Subcutaneous abdominal adipose tissue (tissue), 5 donors: Measurements from ENCODE around the gene SARNP.

ENCODE experiments used
- H3K27ac ChIP-seq: one replicate; pipeline ENCODE4 v1.7.0; 2013; ENCODE audit warnings: low read depth, mild to moderate bottlenecking, inconsistent platforms, low read length, moderate library complexity
- H3K27me3 ChIP-seq, 5 donors: one replicate each; pipeline ENCODE4 v1.7.0; 2013; ENCODE audit warnings: low read length in 5 of 5, inconsistent platforms in 1 of 5; ENCODE audit not compliant: control insufficient read depth in 5 of 5, insufficient read depth in 4 of 5
- H3K36me3 ChIP-seq, 5 donors: one replicate each; pipeline ENCODE4 v1.7.0; 2013; ENCODE audit warnings: low read length in 5 of 5; ENCODE audit not compliant: control insufficient read depth in 5 of 5, insufficient read depth in 5 of 5
- H3K4me1 ChIP-seq, 5 donors: one replicate each; pipeline ENCODE4 v1.7.0; 2013; ENCODE audit warnings: low read length in 5 of 5, mild to moderate bottlenecking in 3 of 5, moderate library complexity in 1 of 5; ENCODE audit not compliant: control insufficient read depth in 5 of 5, insufficient read depth in 5 of 5
- H3K4me3 ChIP-seq, 5 donors: one replicate each; pipeline ENCODE4 v1.7.0; 2013; ENCODE audit warnings: low read length in 5 of 5, low read depth in 1 of 5
- H3K9ac ChIP-seq, 5 donors: one replicate each; pipeline ENCODE4 v1.7.0; 2013; ENCODE audit warnings: low read length in 5 of 5, mild to moderate bottlenecking in 4 of 5, moderate library complexity in 3 of 5
- H3K9me3 ChIP-seq, 5 donors: one replicate each; pipeline ENCODE4 v1.7.0; 2013; ENCODE audit warnings: low read length in 5 of 5; ENCODE audit not compliant: control insufficient read depth in 5 of 5
- donor health status: healthy.
- donor health status: healthy.
- donor health status: healthy.
- donor health status: healthy.
- donor health status: healthy.

SARNP gene

DNA sequence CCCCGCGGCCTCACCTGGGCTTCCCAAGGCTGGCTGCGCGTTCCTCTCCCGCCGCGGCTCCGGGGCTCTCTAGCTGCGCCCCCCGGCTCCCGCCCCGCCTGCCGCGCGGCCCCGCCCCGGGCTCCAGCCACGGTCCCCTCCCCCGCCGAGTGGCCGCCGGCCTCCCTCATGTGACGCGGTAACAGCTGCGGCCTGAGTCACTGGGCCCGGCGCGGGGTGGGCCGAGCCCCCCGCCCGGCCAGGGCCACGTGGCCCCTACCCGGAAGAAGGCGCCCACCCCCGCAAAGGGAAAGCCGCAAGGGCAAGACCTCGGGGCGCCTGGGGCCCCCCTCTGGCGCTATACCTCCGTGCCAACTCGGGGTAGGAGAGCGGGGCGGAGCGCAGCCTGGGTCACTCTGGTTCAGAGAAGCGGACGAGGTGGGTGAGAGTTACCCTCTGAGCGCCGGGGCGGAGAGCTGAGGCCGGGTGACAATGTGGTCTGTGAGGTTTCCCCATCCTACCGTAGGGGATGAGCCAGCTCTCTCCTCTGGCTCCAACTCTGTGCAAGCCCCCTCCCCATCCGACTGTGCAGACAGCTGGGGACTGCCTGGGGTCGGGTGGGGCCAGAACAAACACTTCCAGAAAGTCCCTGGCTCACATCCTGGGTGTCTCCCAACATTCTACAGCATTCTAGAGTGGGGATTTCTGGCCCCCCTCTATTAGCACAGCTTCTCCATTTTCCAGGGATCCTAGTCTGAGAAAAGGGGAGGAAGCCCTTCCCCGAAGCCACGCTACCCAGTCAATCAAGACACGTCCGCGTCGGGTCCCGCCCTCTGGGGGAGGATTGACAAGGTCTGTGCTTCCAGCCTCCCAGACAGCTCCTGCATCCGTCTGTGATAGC lies 88.3 kb downstream of the SARNP start, which contains the start of gene CD63:
TSS of gene CD63 (minus strand) at position 71 of the 880 bp plus-strand sequence. CDS start 668 bp downstream, outside the sequence.
- peaks cover 12 to 58% (median 49%) of the 10 kb centered on the region in 5 donors for H3K4me1 ChIP-seq
- H3K4me3 ChIP-seq = peak within 1 kb of the TSS; percentile 93 to 98 (median 93)
- no peaks in the 10 kb centered on the region for H3K9me3 ChIP-seq
- peaks cover 0 to 31% (median 30%) of the 10 kb centered on the region in 5 donors for H3K36me3 ChIP-seq
- H3K9ac ChIP-seq = peak within 1 kb of the TSS; percentile 94 to 98 (median 97)
- H3K27me3 ChIP-seq = no peaks in the 10 kb centered on the region
- H3K27ac ChIP-seq = peak within 1 kb of the TSS; percentile 100

DNA sequence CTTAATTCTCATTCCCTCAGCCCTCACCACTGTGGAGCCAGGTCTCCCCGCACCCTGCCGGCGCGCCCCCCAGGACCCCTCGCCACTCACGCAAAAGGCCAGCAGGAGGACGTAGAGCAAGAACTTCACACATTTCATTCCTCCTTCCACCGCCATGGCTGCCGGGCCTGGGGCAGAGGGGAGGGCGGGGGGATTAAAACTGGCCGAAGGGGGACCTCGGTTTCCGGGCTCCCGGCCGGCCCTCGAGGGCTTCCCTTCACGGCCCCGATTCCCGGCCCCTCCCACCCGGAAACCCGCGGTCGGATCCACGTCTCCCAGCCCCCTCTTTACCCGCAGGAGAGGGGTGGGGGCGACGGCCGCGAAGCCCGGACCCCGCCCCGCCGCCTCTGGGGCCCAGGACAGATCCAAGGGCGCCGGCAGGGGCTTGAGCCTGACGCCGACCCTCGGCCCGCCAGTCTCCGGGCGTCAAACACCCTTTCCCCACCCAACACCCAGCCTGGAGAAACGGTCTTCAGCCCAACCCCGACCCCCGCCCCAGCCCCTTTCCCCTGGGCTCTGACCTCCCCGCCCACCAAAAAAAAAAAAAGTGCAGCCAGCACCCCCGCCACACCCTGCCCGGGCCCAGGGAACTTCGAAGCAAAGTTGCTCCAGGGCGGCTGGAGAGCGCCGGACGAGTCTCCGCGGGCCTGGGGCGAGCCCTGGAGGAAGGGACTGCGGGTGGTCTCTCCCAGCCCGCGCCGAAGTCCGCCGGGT lies 89.2 kb downstream of the SARNP start:
- Histone ChIP-seq H3K4me3 (peak overlapping the region; percentile 93 to 98 (median 93)), H3K36me3 (peaks cover 0 to 39% (median 34%) of the 10 kb centered on the region in 5 donors), H3K9ac (peak overlapping the region; percentile 43 to 98 (median 91)), H3K4me1 (peaks cover 13 to 66% (median 57%) of the 10 kb centered on the region in 5 donors), H3K27ac (peak overlapping the region; percentile 100), H3K9me3 (no peaks in the 10 kb centered on the region), H3K27me3 (no peaks in the 10 kb centered on the region)

DNA sequence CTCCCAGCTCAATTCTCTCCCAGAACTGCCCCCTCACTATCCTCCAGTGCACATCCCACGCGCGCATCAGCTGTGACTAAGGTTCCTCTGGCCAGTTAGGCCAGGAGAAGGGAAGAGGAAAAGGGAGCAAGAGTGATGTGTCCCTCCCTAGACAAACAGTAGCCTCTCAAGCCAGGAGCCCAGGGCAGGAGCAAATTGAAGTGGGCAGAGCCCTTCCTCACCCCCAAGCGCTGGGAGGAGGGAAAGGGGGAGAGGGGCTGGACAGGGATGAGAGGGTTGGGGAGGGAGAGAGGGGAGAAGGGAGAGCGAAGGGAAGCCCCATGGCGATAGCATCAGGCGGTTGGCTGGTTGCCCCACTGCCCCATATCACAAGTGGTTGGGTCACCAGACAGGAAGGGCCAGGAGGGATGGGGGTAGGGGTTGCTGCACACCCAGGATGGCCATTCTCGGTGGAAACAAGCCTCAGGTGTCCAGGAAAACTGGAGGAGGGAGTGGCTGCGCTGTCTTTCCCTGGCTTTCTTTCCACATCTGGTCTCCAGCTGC lies 89.8 kb downstream of the SARNP start:
- Histone ChIP-seq H3K4me1 (peaks cover 13 to 72% (median 64%) of the 10 kb centered on the region in 5 donors), H3K4me3 (peak overlapping the region; percentile 93 to 98 (median 93)), H3K9me3 (no peaks in the 10 kb centered on the region), H3K27me3 (no peaks in the 10 kb centered on the region), H3K9ac (peak overlapping the region; percentile 43 to 98 (median 91)), H3K27ac (peak overlapping the region; percentile 100), H3K36me3 (peaks cover 0 to 45% (median 36%) of the 10 kb centered on the region in 5 donors)

DNA sequence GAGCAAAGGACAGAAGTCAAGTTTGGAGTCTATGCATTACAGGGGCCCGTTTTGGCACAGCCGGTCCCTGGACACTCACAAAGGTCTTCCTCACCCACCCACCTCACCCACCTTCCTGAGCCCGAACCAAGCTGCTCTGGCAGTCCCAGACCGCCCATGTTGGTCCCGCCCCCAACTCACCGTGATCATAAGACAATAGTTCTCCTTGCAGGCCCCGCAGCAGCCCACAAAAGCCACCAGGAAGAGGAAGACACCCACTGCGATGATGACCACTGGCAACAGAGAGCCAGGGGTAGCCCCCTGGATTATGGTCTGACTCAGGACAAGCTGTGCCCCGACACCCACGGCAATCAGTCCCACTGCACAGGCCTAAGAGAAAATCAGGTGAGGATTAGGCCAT lies 90.6 kb downstream of the SARNP start:
- H3K9me3 ChIP-seq = no peaks in the 10 kb centered on the region
- H3K4me3 ChIP-seq = peak overlapping the region; percentile 93 to 98 (median 93)
- H3K27ac ChIP-seq = peak overlapping the region; percentile 100
- H3K4me1 ChIP-seq = peaks cover 13 to 78% (median 69%) of the 10 kb centered on the region in 5 donors
- H3K9ac ChIP-seq = peak overlapping the region; percentile 43 to 98 (median 91)
- H3K27me3 ChIP-seq = no peaks in the 10 kb centered on the region
- peaks cover 0 to 47% (median 36%) of the 10 kb centered on the region in 5 donors for H3K36me3 ChIP-seq

DNA sequence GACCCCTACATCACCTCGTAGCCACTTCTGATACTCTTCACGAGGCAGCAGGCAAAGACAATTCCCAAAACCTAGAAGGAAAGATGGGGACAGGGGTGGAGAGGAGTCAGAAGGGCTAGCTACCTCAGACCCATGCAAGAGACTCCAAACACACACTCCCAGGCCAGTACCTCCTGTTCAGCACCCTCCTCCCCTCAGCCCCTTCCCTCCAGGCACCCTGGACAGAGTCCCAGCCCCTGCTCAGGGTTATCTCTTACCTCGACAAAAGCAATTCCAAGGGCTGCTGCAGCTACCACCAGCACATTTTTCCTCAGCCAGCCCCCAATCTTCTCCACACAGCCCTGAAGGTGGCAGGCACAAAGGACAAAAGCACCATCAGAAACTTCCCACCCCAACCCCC lies 92.0 kb downstream of the SARNP start:
- H3K9ac ChIP-seq = no peak overlapping the region
- H3K27me3 ChIP-seq = no peaks in the 10 kb centered on the region
- H3K27ac ChIP-seq = peak overlapping the region; percentile 100
- peaks cover 14 to 89% (median 82%) of the 10 kb centered on the region in 5 donors for H3K4me1 ChIP-seq
- no peaks in the 10 kb centered on the region for H3K9me3 ChIP-seq
- H3K36me3 ChIP-seq = peaks cover 0 to 47% (median 36%) of the 10 kb centered on the region in 5 donors
- peak overlapping the region in 1 of 5 donors; percentile 22 for H3K4me3 ChIP-seq

DNA sequence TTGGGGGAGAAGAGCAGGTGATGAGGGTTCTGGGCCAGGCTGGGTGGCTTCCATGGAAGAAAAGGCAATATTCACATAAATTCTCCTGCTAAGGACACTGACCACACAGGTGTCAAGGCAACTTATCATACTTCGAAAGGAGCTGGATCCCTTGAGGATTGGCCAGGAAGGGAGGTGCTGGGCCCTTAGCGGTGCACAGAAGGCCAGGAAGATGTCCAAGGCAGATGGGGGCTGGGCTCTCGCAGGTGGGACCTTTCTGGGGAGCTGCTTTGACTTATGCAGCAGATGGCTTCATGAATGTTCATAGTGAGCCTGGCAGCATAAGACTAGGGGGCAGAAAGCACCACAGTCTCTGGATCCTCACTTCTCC lies 92.6 kb downstream of the SARNP start:
- peak overlapping the region; percentile 100 for H3K27ac ChIP-seq
- peak overlapping the region in 1 of 5 donors; percentile 4 for H3K9ac ChIP-seq
- H3K27me3 ChIP-seq = no peaks in the 10 kb centered on the region
- peaks cover 0 to 47% (median 36%) of the 10 kb centered on the region in 5 donors for H3K36me3 ChIP-seq
- peak overlapping the region in 3 of 5 donors; percentile 8 to 31 (median 13) for H3K4me3 ChIP-seq
- H3K4me1 ChIP-seq = peaks cover 18 to 89% (median 82%) of the 10 kb centered on the region in 5 donors
- H3K9me3 ChIP-seq = no peaks in the 10 kb centered on the region

DNA sequence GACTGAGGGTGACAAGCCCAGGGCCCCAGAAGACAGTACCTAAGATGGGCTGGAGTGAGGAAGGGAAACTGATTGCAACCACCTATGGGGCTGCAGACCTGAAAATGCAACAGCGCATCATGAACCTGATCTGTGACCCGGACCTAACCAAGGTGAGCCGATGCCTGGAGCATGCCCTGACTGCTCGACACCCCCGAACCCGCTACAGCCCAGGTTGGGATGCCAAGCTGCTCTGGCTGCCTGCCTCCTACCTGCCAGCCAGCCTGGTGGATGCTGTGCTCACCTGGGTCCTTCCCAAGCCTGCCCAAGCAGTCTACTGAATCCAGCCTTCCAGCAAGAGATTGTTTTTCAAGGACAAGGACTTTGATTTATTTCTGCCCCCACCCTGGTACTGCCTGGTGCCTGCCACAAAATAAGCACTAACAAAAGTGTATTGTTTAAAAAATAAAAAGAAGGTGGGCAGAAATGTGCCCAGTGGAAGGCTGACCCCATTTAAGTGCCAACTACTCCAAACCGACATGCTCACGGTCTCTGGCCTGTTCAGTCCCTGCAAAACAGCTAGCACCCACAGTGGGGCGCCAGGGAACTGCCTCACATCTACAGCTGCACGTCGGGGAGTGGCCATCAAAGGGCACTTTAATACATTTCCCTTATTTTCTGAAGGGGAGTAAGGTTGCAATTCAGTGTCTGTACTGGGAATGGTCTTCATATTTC lies 93.1 kb downstream of the SARNP start:
- no peaks in the 10 kb centered on the region for H3K27me3 ChIP-seq
- H3K4me1 ChIP-seq = peaks cover 19 to 89% (median 84%) of the 10 kb centered on the region in 5 donors
- peak overlapping the region in 3 of 5 donors; percentile 16 to 41 (median 28) for H3K9ac ChIP-seq
- H3K36me3 ChIP-seq = peaks cover 0 to 52% (median 36%) of the 10 kb centered on the region in 5 donors
- H3K4me3 ChIP-seq = peak overlapping the region in 3 of 5 donors; percentile 8 to 29 (median 23)
- no peaks in the 10 kb centered on the region for H3K9me3 ChIP-seq
- H3K27ac ChIP-seq = peak overlapping the region; percentile 100

DNA sequence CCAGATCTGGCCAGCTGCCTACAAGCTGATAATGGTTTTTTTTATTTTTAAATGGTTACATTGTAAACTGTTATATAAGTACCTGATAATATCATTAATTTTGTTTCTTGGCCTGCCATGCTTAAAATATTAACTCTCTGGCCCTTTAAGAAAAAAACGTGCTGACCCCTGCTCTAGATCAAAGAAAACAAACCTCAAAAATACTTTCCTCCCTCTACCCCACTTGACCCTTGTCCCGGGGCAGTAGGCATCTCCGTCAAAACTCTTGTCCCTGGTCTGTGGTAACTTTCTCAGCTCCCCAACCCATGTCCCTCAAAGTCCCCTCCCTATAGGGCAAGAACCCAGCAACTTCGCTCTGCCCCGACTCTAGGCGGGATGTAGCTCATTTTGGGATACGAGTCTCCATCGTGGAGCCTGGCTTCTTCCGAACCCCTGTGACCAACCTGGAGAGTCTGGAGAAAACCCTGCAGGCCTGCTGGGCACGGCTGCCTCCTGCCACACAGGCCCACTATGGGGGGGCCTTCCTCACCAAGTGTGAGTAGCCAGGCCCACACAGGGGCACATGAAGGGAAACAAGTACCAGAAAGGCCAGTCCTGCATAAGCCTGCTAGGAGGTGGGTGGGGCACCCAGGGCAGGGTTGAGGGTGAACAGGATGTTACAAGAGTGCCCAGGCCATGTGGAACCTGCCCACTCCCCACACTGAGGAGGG lies 93.9 kb downstream of the SARNP start:
- H3K4me1 ChIP-seq = peaks cover 25 to 93% (median 91%) of the 10 kb centered on the region in 5 donors
- H3K27ac ChIP-seq = peak overlapping the region; percentile 96

More for the DNA sequence above, 93.9 kb downstream of the SARNP start:
- peak overlapping the region in 2 of 5 donors; percentile 29 to 37 for H3K4me3 ChIP-seq
- H3K36me3 ChIP-seq = peaks cover 0 to 57% (median 36%) of the 10 kb centered on the region in 5 donors
- H3K9me3 ChIP-seq = no peaks in the 10 kb centered on the region
- H3K27me3 ChIP-seq = no peaks in the 10 kb centered on the region
- H3K9ac ChIP-seq = peak overlapping the region in 3 of 5 donors; percentile 16 to 41 (median 28)
